IMR-90 (cell line): ENCODE measurements around the gene POU3F3.

Experiments
- CHD1 ChIP-seq: IDR thresholded peaks from 2 replicates; pipeline ENCODE4 v1.6.1; 2012; ENCODE audit warnings: low read depth, low read length, improper control_type of control experiment
- MXI1 ChIP-seq: IDR thresholded peaks from 2 replicates; pipeline ENCODE4 v1.6.1; 2012; ENCODE audit warnings: low read depth, mild to moderate bottlenecking, low read length, moderate library complexity, borderline replicate concordance
- POLR2A ChIP-seq: IDR thresholded peaks from 2 replicates; pipeline ENCODE4 v1.6.1; 2012; ENCODE audit warnings: mild to moderate bottlenecking, low read depth, low read length
- RAD21 ChIP-seq: IDR thresholded peaks from 2 replicates; pipeline ENCODE4 v1.6.1; 2012; ENCODE audit warnings: low read length, improper control_type of control experiment
- RCOR1 ChIP-seq: IDR thresholded peaks from 2 replicates; pipeline ENCODE4 v1.6.1; 2012; ENCODE audit warnings: mild to moderate bottlenecking, low read length, improper control_type of control experiment; ENCODE audit not compliant: insufficient replicate concordance
- RFX5 ChIP-seq: IDR thresholded peaks from 2 replicates; pipeline ENCODE4 v1.8.0; 2012; ENCODE audit warnings: low read depth, mild to moderate bottlenecking, low read length, moderate library complexity
- TF ChIP-seq, protein P1 (sequence below): conservative IDR thresholded peaks from 2 replicates; pipeline ENCODE4 v1.5.1; 2012; ENCODE audit warnings: mild to moderate bottlenecking, low read depth, low read length, improper control_type of control experiment

DNA sequence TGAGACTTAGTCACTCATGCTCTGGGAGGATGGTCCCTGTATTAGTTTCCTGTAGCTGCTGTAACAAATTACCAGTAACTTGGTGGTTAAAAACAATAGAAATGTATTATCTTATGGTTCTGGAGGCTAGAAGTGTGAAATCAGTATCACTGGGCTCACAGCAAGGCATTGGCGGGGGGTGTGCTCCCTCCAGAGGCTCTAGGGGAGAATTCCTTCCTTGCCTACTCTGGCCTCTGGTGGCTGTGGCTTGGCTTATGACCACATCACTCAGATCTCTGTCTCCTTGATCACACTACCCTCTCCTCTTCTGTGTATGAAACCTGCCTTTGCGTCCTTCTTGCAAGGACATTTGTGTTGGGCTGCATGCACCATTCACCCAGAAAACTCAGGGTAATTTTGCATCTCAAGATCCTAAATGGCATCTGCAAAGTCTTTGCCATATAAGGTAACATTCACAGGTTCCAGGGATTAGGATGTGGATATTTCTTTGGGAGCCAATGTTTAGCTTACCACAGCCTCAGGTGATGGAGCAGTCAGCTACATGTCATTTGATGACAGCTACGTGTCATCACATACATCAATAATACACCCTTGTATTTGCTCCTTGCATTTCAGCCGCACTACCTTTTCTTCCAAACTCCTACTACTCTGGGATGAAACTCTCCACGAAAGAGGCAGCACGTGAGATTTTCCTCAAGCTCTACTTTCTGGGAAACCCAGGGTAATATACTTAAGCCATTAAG is 49.6 kb upstream of the POU3F3 start:
- TF ChIP-seq, protein P1, sequence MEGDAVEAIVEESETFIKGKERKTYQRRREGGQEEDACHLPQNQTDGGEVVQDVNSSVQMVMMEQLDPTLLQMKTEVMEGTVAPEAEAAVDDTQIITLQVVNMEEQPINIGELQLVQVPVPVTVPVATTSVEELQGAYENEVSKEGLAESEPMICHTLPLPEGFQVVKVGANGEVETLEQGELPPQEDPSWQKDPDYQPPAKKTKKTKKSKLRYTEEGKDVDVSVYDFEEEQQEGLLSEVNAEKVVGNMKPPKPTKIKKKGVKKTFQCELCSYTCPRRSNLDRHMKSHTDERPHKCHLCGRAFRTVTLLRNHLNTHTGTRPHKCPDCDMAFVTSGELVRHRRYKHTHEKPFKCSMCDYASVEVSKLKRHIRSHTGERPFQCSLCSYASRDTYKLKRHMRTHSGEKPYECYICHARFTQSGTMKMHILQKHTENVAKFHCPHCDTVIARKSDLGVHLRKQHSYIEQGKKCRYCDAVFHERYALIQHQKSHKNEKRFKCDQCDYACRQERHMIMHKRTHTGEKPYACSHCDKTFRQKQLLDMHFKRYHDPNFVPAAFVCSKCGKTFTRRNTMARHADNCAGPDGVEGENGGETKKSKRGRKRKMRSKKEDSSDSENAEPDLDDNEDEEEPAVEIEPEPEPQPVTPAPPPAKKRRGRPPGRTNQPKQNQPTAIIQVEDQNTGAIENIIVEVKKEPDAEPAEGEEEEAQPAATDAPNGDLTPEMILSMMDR = no peak
- no peak for TF ChIP-seq MXI1
- no peak for TF ChIP-seq RFX5
- no peak for TF ChIP-seq POLR2A
- TF ChIP-seq RCOR1 = no peak
- TF ChIP-seq RAD21 = no peak
- TF ChIP-seq CHD1 = no peak
